Astrocyte (in vitro differentiated cells and primary cell): ENCODE measurements around the gene SPINK5. TPM values are rescaled to one million over a fixed set of nuclear protein-coding genes. Genes with fewer than 3 reads are reported as not detected.

ENCODE experiments used
- DNase-seq: peaks from one replicate; pipeline ENCODE4 v3.0.0-alpha.2; 2010; ENCODE audit warnings: low read depth
- FAIRE-seq: peaks from 2 replicates; lab custom pipeline; 2011; peaks lifted over from hg19 to GRCh38; lab: Jason Lieb, UNC
- H2AFZ ChIP-seq: 2 replicates; pipeline ENCODE4 v1.6.0; 2012; ENCODE audit warnings: low read depth, low read length, inconsistent platforms
- H3K27ac ChIP-seq: 2 replicates; pipeline ENCODE4 v1.5.1; 2011; ENCODE audit warnings: low read depth, low read length, inconsistent platforms
- H3K27me3 ChIP-seq: 2 replicates; pipeline ENCODE4 v1.6.0; 2011; ENCODE audit warnings: low read length, inconsistent platforms; ENCODE audit not compliant: insufficient read depth
- H3K36me3 ChIP-seq: 2 replicates; pipeline ENCODE4 v1.5.1; 2011; ENCODE audit warnings: low read length, inconsistent platforms; ENCODE audit not compliant: insufficient read depth
- H3K4me1 ChIP-seq: 2 replicates; pipeline ENCODE4 v1.5.1; 2011; ENCODE audit warnings: low read length, inconsistent platforms; ENCODE audit not compliant: insufficient read depth
- H3K4me2 ChIP-seq: 2 replicates; pipeline ENCODE4 v1.6.0; 2012; ENCODE audit warnings: low read length, inconsistent platforms
- H3K4me3 ChIP-seq: 2 replicates; pipeline ENCODE4 v1.5.1; 2011; ENCODE audit warnings: low read depth, mild to moderate bottlenecking, low read length, inconsistent platforms; ENCODE audit not compliant: insufficient read depth
- H3K79me2 ChIP-seq: 2 replicates; pipeline ENCODE4 v1.6.0; 2012; ENCODE audit warnings: mild to moderate bottlenecking, low read length, inconsistent platforms; ENCODE audit not compliant: insufficient read depth
- H3K9ac ChIP-seq: 2 replicates; pipeline ENCODE4 v1.6.0; 2012; ENCODE audit warnings: mild to moderate bottlenecking, low read length, inconsistent platforms
- H3K9me3 ChIP-seq: 2 replicates; pipeline ENCODE4 v1.5.1; 2012; ENCODE audit warnings: low read depth, mild to moderate bottlenecking, low read length, inconsistent platforms; ENCODE audit not compliant: insufficient read depth
- H4K20me1 ChIP-seq: 2 replicates; pipeline ENCODE4 v1.6.0; 2012; ENCODE audit warnings: low read length, inconsistent platforms; ENCODE audit not compliant: insufficient read depth
- H3K27ac Mint-ChIP-seq: one replicate; pipeline ENCODE4 v1.8.0; 2021; ENCODE audit warnings: mild to moderate bottlenecking, mixed read lengths; ENCODE audit not compliant: unreplicated experiment
- H3K27me3 Mint-ChIP-seq: one replicate; pipeline ENCODE4 v1.8.0; 2021; ENCODE audit warnings: low read depth, mixed read lengths; ENCODE audit not compliant: unreplicated experiment
- H3K36me3 Mint-ChIP-seq: one replicate; pipeline ENCODE4 v1.8.0; 2021; ENCODE audit warnings: low read depth, mixed read lengths; ENCODE audit not compliant: unreplicated experiment
- H3K4me1 Mint-ChIP-seq: one replicate; pipeline ENCODE4 v1.8.0; 2021; ENCODE audit warnings: low read depth, mixed read lengths; ENCODE audit not compliant: unreplicated experiment
- H3K4me3 Mint-ChIP-seq: one replicate; pipeline ENCODE4 v1.8.0; 2021; ENCODE audit warnings: mild to moderate bottlenecking, moderate library complexity, mixed read lengths; ENCODE audit not compliant: unreplicated experiment
- H3K9me3 Mint-ChIP-seq: one replicate; pipeline ENCODE4 v1.8.0; 2021; ENCODE audit warnings: mild to moderate bottlenecking, mixed read lengths; ENCODE audit not compliant: unreplicated experiment
- EZH2 ChIP-seq: IDR thresholded peaks from 2 replicates; pipeline ENCODE4 v1.6.1; 2012; ENCODE audit warnings: mild to moderate bottlenecking, low read length, inconsistent platforms; ENCODE audit not compliant: insufficient read depth
- total RNA-seq: library from RNA; stranded (reverse); gene quantifications from 2 replicates; pipeline ENCODE4 v1.2.1, GENCODE V29; 2021
- TF ChIP-seq, protein P1 (sequence below): IDR thresholded peaks from 2 replicates; pipeline ENCODE4 v1.5.1; 2011; ENCODE audit warnings: low read depth, mild to moderate bottlenecking, inconsistent platforms, low read length, moderate library complexity; ENCODE audit not compliant: insufficient read depth

SPINK5 gene
- total RNA-seq, 1 donor from 2014 or later: 1.3 TPM

DNA sequence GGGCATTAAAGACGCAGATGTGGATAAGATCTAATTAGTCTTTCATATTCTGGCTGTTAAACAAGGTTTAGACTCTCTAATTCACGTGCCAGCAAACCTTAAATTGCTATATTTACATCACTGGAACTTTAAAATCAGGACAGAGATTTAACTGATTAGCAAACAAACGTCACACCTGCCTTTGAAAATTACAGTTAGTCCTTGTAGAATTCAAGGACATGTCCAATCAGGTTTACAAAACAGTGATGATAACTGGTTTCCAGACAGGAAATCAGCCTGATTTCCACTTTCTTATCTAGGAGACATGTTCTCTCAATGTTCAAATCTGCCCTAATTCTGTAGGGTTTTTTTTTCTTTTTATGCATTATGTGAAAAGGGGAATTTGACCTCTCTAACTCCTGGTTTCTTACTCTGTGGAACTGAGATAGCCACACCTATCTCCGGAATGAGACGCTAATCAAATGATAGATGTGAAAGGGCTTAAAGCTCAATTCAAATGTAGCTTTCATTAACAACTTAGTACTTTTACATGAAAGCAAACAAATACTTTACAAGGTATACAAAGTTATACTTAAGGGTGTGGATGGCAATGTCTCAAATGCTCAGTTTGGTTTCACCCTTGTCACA is 26.5 kb downstream of the SPINK5 start:
- Histone ChIP-seq H3K79me2 (no peaks in the 10 kb centered on the region), H3K4me3 (no peak overlapping the region), H4K20me1 (no peaks in the 10 kb centered on the region), H3K4me2 (no peak overlapping the region), H3K9ac (no peak overlapping the region), H3K9me3 (no peaks in the 10 kb centered on the region), H2AFZ (no peak overlapping the region), H3K27me3 (no peaks in the 10 kb centered on the region), H3K4me1 (no peaks in the 10 kb centered on the region), H3K27ac (no peak overlapping the region), H3K36me3 (no peaks in the 10 kb centered on the region)
- peaks cover 2% of the 10 kb centered on the region for H3K27me3 Mint-ChIP-seq
- DNase-seq (no peak), FAIRE-seq (no peak)
- H3K9me3 Mint-ChIP-seq: no peaks in the 10 kb centered on the region
- H3K4me3 Mint-ChIP-seq: no peak overlapping the region
- H3K4me1 Mint-ChIP-seq: peaks cover 2% of the 10 kb centered on the region
- no peaks in the 10 kb centered on the region for H3K36me3 Mint-ChIP-seq
- H3K27ac Mint-ChIP-seq: no peak overlapping the region
- no peak for TF ChIP-seq EZH2
- TF ChIP-seq, protein P1, sequence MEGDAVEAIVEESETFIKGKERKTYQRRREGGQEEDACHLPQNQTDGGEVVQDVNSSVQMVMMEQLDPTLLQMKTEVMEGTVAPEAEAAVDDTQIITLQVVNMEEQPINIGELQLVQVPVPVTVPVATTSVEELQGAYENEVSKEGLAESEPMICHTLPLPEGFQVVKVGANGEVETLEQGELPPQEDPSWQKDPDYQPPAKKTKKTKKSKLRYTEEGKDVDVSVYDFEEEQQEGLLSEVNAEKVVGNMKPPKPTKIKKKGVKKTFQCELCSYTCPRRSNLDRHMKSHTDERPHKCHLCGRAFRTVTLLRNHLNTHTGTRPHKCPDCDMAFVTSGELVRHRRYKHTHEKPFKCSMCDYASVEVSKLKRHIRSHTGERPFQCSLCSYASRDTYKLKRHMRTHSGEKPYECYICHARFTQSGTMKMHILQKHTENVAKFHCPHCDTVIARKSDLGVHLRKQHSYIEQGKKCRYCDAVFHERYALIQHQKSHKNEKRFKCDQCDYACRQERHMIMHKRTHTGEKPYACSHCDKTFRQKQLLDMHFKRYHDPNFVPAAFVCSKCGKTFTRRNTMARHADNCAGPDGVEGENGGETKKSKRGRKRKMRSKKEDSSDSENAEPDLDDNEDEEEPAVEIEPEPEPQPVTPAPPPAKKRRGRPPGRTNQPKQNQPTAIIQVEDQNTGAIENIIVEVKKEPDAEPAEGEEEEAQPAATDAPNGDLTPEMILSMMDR: no peak

DNA sequence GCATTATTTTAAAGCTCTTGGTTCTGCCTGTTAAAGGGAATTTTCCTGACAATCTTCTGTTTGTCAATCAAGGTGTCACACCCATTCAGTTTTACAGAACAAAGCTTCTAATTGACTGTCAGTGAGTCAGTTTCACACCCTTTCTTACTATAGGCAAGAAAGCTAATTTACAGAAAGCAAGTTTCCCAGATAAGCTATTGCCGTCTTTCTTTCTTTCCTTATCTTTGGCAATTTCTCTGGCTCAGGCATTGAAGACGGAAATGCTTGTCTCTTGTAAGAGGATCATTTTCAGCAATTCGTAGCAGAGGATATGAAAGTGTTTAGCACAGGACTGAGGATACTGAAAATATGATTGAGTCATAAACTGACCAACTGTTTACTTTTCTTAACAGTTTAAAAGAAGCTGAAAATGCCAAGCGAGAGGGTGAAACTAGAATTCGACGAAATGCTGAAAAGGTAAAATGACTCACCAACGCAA is 27.0 kb downstream of the SPINK5 start:
- no peak overlapping the region for H3K4me3 ChIP-seq
- Mint-ChIP-seq H3K27ac (no peak overlapping the region), H3K36me3 (no peaks in the 10 kb centered on the region), H3K4me1 (peaks cover 2% of the 10 kb centered on the region), H3K27me3 (peaks cover 2% of the 10 kb centered on the region), H3K9me3 (no peaks in the 10 kb centered on the region), H3K4me3 (no peak overlapping the region)
- H3K9ac ChIP-seq: no peak overlapping the region
- H3K4me1 ChIP-seq: no peaks in the 10 kb centered on the region
- H2AFZ ChIP-seq: no peak overlapping the region
- H3K27me3 ChIP-seq: no peaks in the 10 kb centered on the region
- DNase-seq: no peak
- TF ChIP-seq, protein P1: no peak
- no peak for TF ChIP-seq EZH2
- no peak overlapping the region for H3K4me2 ChIP-seq
- no peaks in the 10 kb centered on the region for H3K9me3 ChIP-seq
- no peak overlapping the region for H3K27ac ChIP-seq
- no peaks in the 10 kb centered on the region for H4K20me1 ChIP-seq
- FAIRE-seq: no peak
- no peaks in the 10 kb centered on the region for H3K36me3 ChIP-seq
- H3K79me2 ChIP-seq: no peaks in the 10 kb centered on the region
